ENCODE results near the gene UBE2D2.

GRCh38 chr5:139588962-139589361, 27.8 kb downstream of the UBE2D2 start:
- TF ChIP-seq CTCF (conservative IDR thresholded peaks at IDR 0.05; ENCODE audit: low read depth, low read length) (no peak), MAFK (IDR thresholded peaks at IDR 0.05; ENCODE audit: low read depth, low read length) (no peak), USF2 (IDR thresholded peaks at IDR 0.05; ENCODE audit: low read depth, low read length) (no peak), CEBPB (IDR thresholded peaks at IDR 0.05; ENCODE audit: low read depth, low read length) (no peak), POLR2A (IDR thresholded peaks at IDR 0.05; ENCODE audit: low read depth, low read length) (no peak), RFX5 (IDR thresholded peaks at IDR 0.05; ENCODE audit: low read depth, low read length) (no peak), BHLHE40 (IDR thresholded peaks at IDR 0.05; ENCODE audit: low read depth, low read length) (no peak), RCOR1 (IDR thresholded peaks at IDR 0.05; ENCODE audit: insufficient replicate concordance, low read length) (no peak), ELK1 (IDR thresholded peaks at IDR 0.05; ENCODE audit: borderline replicate concordance, low read depth, low read length) (no peak), MAZ (IDR thresholded peaks at IDR 0.05; ENCODE audit: borderline replicate concordance, low read depth, low read length) (no peak), MXI1 (IDR thresholded peaks at IDR 0.05; ENCODE audit: borderline replicate concordance, low read depth, low read length) (no peak), SMC3 (IDR thresholded peaks at IDR 0.05; ENCODE audit: low read depth, low read length) (no peak)
